Activated effector memory CD4-positive, alpha-beta T cell treated with anti-CD3 and anti-CD28 coated beads, Interleukin-2, amount 50 U/mL, for 16 hours (primary cell): ENCODE measurements around the gene CD27.

Experiments used
- DNase-seq: peaks from one replicate; pipeline ENCODE4 v3.0.0-alpha.2; 2020

Gene CD27

DNA sequence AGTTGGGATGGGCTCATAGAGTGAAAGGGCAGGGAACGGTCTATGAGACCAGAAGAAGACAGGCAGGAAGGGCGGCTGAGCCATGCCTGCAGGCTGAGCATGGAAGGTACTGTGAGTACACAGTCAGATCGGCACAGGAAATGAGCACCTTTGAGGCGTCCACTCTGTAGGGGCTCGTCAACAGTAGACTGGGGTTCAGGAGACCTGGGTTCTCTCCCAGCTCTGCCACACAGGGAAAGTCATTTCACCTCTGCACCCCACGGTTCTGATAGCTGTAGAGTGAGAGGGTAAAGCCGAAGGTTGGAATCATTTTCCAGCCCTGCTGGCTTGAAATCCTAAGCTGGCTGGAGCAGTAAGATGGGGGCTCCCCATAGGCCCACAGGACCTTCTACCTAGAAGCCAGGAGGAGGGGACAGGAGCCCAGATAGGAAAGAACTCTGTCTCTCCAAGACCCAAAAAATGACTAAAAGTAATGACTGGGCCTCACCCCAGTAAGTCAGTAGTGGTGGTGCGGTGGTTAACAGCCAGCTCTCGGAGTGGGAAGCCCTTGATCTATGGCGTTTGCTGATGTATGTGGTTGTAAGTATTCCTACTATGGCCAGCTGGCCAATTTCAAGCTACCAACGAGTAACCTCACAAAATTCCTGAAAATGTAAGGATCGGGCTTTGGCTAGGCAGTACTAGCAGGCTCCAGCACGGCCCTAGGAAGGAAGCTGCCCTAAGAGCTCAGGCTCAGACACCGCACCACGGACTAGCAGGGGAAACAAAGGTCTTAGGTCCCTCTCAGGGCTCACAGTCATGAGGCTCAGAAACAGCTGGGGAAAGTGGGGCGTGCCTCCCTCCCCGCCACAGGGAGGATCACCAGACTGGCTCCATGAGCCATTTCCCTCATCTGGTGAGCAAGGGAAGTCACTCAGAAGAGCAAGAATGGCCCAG lies 10.3 kb upstream of the CD27 start:
- peak; percentile 74 for DNase-seq

DNA sequence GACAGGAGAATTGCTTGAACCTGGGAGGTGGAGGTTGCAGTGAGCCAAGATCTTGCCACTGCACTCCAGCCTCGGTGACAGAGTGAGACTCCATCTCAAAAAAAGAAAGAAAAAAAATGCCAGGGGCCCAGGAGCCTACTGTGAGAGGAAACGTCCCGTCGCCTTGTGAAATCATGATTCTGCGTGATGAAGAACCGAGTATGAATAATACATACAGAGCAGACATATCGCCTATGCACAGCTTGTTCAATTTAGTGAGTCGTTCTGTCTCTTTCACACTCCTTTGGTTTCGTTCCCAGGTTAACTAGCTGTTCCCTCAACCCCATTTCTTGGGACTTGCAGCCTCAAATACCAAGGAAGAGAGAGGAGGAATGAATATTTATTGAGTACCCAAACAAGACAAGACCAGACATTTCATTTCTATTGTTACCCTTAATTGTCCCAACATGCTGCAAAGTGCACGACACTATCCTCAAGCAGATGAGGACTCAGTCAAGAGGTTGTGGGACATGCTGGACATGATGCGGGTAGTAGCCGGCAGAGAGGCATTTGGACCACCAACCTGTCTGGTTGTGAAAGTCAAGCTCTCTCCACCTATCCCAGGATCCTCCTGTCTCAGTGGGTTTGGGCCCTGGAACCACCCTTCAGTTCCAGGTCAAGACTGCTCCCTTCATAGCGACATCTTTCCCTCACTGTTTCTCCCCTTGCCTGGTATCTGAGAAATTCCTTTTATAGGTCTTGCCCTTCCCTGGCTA lies 8.6 kb upstream of the CD27 start:
- peak; percentile 28 for DNase-seq

DNA sequence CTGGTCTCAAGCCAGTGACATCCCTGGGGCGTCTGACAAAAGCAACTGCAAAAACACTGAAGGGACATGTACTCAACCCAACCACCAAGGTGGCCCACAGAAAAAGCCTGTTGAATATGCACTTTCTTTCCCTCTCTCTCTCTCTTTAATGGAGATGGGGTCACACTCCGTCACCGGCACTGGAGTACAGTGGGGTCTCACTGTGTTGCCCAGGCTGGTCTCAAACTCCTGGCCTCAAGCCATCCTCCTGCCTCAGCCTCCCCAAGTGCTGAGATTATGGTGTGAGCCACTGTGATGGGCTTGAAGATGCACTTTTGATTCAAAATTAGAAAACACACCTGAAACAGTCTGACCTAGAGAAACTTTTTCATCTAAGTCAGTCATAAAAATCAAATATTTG lies 7.2 kb upstream of the CD27 start:
- DNase-seq = peak; percentile 24

DNA sequence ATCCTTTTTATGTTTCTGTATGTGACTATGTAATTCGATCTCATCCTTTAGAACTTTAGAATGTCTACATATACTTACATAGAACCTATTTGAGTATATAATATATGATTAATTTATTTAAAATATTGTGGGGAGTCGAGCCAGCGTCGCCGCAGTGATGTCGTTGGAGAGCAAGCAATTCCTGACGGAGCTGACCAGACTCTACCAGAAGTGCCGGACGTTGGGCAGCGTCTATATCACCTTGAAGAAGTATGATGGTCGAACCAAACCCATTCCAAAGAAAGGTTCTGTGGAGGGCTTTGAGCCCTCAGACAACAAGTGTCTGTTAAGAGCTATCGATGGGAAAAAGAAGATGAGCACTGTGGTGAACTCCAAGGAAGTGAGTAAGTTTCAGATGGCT lies 6.4 kb upstream of the CD27 start:
- no peak for DNase-seq

DNA sequence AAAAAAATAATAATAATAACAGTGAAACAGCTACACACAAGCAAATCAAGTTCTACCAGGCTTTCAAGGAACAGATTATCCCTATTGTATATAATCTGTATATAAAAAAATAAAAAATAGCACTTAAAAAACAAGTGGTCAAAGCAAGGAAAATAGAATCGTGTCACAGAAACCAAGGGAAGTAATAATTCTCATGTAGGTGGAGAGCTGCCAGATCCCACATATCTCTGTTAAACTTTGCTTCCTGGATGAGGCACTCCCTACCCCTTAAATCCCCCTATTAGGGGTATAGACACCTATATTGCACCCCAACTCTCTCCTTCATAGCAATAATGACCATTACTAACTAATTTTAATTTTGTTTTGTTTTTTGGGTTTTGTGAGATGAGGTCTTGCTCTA lies 4.4 kb upstream of the CD27 start:
- DNase-seq = no peak

DNA sequence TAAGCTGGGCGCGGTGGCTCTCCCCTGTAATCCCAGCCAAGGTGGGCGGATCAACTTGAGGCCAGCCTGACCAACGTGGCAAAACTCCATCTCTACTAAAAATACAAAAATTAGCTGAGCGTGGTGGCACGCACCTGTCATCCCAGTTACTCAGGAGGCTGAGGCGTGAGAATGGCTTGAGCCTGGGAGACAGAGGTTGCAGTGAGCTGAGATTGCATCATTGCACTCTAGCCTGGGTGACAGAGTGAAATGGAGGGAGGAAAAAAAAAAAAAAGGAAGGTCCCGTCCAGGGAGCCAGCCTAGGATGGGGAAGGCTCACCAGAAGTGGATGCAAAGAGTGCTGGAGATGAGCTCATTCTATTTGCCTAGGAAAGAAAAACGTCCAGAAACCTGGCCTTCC lies 1.9 kb upstream of the CD27 start:
- no peak for DNase-seq

DNA sequence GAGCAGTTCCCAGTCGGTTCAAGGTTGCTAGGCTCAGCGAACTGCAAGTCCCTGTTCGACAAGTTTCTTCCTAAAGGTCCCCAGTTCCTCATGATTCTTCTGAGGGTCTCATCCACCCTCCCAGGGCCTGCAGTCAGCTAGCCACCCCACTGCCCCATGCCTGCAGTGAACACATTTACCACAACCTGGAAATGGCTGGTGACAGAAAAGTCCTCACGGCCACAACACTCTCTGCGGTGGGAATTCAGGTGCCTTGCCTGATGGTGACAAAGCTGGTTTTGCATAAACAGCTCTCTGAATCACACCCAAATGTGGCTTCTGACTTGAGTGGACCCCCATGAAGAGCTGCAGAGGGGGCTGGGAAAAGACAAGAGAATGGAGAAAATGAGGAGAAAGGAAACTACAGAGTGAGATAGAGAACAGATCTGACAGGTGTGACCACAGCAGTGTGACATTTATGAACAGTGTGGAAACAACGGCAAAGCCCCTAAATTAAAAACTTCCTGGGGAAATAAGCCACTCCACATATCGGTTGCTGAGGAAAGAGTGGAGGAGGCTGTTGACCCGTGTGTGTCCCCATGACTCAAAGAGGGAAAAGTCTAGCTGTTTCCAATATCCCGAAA lies 1.3 kb upstream of the CD27 start:
- peak; percentile 68 for DNase-seq

DNA sequence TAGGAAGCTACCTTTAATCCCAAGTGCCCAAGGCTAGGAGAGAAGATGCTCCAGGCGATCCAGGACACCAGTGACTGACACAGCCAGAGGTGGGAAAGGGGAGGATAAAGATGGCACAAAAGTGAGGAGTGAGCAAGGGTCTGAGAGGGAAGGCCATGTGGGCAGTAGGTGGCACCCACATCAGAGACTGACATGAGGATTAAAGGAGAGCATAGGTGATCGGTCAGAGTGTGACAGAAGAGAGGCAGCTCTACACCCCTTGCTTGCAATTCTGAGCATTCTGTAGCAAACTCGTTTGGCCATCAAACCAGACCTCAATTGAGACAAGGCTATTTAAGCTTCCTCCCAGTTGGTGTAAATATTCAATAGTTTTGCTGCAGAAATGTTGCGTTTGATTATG lies 724 bp upstream of the CD27 start:
- DNase-seq = peak; percentile 57

DNA sequence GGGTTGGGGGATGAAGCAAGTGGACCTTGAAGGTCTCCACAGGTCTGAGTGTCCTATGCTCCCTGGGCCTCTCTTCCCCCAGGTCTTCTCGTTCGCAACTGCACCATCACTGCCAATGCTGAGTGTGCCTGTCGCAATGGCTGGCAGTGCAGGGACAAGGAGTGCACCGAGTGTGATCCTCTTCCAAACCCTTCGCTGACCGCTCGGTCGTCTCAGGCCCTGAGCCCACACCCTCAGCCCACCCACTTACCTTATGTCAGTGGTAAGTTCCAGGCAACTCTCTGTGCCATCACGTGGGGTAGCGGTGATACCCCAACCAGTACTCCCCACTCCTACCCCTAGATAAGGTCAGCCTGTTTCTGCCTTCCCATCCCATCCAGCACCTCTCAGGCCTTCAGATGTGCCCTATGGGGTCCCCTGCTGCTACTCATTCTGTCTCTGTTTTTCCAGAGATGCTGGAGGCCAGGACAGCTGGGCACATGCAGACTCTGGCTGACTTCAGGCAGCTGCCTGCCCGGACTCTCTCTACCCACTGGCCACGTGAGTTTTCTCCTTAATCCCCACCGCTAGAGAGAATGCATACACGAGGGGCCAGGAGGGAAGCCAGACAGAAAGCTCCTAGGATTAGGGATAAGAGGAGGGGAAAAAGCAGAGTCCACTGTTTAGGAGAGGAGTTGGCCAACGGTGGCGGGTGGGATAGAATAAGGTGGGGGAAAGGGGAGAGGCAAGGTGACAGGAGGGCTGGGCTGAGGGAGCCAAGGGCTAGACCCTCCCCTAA lies 5.5 kb downstream of the CD27 start:
- DNase-seq = peak; percentile 62

DNA sequence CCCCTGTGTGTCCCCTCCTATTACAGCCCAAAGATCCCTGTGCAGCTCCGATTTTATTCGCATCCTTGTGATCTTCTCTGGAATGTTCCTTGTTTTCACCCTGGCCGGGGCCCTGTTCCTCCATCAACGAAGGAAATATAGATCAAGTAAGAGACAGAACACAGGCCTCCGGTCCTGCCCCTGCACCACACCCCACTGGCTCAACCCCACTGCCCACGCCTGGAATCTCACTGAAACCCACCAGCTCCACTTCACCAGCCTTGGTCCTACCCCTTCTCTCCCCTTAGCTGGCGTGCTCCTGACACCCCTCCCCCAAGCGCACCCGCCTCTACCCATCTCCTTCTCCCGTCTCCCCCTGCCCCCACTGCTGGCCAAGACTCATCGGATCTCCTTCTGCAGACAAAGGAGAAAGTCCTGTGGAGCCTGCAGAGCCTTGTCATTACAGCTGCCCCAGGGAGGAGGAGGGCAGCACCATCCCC lies 6.2 kb downstream of the CD27 start:
- peak; percentile 68 for DNase-seq

DNA sequence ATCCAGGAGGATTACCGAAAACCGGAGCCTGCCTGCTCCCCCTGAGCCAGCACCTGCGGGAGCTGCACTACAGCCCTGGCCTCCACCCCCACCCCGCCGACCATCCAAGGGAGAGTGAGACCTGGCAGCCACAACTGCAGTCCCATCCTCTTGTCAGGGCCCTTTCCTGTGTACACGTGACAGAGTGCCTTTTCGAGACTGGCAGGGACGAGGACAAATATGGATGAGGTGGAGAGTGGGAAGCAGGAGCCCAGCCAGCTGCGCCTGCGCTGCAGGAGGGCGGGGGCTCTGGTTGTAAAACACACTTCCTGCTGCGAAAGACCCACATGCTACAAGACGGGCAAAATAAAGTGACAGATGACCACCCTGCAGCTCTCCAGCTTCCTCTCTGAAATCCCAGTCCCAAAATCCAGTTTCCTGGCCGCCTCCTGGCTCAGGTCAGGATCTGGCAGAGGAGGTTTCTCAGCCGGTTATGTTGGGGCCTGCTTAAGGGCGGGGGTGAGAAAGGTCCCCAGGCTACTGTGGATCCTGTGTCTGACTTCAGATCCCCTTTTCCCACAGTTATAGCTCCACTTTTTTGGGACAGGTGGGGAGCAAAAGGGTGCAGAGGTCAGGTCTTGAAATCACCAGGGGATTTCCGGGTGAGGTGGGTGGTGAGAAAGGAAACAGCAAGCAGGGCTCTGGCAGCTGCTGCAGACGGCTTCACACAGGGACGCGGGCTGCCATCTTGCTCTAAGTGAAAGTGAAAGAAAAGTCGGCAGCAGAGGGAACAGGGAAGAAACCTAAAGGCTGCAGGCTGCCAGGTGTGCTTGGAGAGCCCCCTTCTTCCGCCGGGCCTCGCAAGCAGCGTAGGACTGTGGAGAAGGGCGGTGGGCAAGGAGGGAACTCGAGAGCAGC lies 6.8 kb downstream of the CD27 start, which contains the start of gene TAPBPL:
Gene TAPBPL, plus strand, starts transcription at position 695 of the 897 bp plus-strand sequence. CDS start 207 bp downstream, outside the sequence.
- DNase-seq = peak; percentile 92

DNA sequence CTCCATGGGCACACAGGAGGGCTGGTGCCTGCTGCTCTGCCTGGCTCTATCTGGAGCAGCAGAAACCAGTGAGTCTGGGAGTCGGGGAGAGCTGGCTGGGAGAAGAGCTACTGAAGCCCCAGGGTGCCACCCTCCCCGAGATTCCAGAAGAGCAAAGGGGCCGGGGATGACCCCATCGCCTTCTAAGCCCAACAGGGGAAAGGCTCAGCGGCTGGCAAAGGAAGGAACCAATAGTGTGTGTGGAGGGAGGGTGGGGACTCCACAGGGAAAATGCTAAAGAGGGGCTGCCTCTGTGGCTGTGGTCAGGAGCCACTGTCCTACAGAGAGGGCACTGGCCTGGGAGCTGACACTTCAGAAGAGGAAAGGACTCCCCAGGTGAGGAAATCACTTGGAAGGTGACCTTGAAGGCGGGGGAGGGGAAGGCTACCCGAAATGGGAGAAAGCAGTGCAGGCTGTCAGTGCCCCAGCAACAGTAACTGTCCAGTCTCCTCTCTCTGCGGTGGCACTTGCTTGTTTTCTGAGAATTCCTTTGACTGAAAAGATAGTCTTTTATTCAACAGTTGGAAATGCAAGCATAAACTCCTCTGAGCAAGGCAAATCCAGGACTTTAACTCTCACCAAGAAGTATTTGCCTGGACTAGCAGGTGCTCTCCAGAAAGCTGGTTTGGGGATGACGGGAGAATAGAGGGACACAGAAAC lies 7.6 kb downstream of the CD27 start:
- DNase-seq = peak; percentile 71

DNA sequence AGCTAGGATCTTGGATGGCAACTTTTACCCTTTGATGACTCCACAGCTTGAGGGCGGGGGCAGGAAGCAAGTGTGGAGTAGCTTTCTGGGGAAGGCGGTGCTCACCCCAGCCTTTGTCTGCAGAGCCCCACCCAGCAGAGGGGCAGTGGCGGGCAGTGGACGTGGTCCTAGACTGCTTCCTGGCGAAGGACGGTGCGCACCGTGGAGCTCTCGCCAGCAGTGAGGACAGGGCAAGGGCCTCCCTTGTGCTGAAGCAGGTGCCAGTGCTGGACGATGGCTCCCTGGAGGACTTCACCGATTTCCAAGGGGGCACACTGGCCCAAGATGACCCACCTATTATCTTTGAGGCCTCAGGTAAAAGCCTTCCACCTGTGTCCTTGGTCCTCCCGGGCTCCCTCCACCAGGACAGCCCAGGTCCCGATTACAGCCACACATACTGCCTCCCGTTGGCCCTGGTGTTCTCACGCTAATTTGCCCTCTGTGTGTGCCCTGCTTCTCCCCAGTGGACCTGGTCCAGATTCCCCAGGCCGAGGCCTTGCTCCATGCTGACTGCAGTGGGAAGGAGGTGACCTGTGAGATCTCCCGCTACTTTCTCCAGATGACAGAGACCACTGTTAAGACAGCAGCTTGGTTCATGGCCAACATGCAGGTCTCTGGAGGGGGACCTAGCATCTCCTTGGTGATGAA lies 8.3 kb downstream of the CD27 start:
- DNase-seq = peak; percentile 80

DNA sequence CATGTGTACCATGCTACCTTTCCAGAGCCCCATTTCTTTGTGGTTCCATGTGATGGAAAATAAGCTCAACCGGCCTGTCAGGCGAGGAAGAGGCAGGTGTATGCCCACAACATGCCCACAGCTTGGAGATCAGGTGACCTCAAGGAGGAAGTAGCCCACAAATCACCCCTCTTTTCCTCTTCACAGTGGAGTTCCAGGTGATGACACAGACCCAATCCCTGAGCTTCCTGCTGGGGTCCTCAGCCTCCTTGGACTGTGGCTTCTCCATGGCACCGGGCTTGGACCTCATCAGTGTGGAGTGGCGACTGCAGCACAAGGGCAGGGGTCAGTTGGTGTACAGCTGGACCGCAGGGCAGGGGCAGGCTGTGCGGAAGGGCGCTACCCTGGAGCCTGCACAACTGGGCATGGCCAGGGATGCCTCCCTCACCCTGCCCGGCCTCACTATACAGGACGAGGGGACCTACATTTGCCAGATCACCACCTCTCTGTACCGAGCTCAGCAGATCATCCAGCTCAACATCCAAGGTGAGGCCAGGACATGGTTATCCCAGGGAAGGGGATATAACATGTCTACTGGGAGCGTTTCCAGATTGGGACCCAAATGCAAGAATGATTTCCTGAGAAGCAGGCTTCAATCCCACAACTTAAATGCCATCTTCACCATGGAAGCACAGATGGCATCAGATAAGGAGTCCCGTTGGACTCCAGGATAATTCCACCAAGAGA lies 12.6 kb downstream of the CD27 start:
- DNase-seq = peak; percentile 60

DNA sequence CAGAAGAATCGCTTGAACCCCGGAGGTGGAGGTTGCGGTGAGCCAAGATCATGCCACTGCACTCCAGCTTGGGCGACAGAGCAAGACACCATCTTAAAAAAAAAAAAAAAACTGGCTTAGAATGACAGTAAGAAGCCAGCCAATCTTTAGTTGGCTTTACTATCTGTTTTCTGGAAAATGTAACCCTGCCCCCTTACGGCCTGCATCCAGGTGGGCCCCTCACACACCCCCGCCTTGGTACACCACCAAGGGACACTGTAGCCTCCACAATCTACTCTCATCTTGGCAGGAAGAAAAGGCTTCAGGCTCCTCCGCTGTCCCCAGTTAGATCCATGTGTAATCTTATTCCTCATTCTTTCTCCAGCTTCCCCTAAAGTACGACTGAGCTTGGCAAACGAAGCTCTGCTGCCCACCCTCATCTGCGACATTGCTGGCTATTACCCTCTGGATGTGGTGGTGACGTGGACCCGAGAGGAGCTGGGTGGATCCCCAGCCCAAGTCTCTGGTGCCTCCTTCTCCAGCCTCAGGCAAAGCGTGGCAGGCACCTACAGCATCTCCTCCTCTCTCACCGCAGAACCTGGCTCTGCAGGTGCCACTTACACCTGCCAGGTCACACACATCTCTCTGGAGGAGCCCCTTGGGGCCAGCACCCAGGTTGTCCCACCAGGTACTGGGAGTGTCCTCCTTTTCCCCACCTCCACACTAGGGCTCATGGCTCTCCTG lies 13.7 kb downstream of the CD27 start:
- DNase-seq = peak; percentile 48

DNA sequence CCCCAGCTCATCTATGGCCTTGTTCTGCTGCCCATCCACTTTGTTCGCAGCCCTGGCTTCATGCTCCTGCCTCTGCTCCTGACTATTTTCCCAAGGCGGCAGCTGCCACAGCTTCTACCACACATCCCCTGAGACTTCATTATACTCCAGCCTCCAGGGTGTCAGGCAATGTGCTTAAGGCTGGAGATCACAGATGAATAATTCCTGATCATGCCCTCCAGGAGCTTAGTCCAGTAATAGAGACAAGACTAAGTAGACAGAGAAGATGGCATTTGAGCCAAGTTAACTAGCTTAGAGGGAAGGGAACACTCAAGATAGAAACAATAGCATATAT lies 14.2 kb downstream of the CD27 start:
- DNase-seq = no peak

DNA sequence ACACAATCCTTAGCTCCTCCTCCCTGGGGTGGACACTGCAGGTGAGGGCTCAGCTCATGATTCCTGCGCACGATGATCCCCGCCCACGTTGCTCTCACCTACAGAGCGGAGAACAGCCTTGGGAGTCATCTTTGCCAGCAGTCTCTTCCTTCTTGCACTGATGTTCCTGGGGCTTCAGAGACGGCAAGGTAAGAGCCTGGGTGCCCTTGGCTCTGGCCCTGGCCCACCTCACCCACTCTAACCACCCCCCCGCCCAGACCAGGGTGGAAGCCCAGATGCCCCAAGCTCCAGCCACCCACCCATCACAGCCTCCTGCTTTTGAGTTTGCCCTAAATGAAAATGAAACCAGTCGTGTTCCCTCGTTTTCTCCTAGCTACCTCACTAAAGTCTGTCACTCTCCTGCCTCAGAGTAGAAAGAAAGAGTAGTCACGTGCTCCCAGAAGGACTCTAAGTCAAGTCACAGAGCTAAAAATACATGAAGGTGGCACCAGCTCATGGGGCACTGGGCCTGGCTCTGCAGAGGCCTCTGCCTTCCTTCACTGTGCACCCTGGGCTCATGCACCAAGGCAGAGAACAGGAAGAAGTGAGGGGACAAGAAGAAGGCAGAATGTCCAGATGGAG lies 16.1 kb downstream of the CD27 start:
- peak; percentile 73 for DNase-seq
